ENCODE data around the gene SYTL5.

Gene SYTL5

GRCh38 chrX:37998586-37999262 lies 7.6 kb upstream of the SYTL5 start:
- no peak for TF ChIP-seq GATA3 (IDR thresholded peaks at IDR 0.05; ENCODE audit: low read depth, low read length)
- no peak for TF ChIP-seq GATA2 (IDR thresholded peaks at IDR 0.05; ENCODE audit: low read depth, low read length)

- no peak for TF ChIP-seq GATA2 (IDR thresholded peaks at IDR 0.05; ENCODE audit: low read depth, low read length)
- TF ChIP-seq GATA3 (IDR thresholded peaks at IDR 0.05; ENCODE audit: low read depth, low read length) = no peak
Observed at GRCh38 chrX:38000706-38001105, 5.6 kb upstream of the SYTL5 start.

- TF ChIP-seq GATA2 (IDR thresholded peaks at IDR 0.05; ENCODE audit: low read depth, low read length) (no peak), GATA3 (IDR thresholded peaks at IDR 0.05; ENCODE audit: low read depth, low read length) (no peak)
Observed at GRCh38 chrX:38004046-38004445, 2.3 kb upstream of the SYTL5 start.

- no peak for TF ChIP-seq GATA2 (IDR thresholded peaks at IDR 0.05; ENCODE audit: low read depth, low read length)
- TF ChIP-seq GATA3 (IDR thresholded peaks at IDR 0.05; ENCODE audit: low read depth, low read length) = no peak
Observed at GRCh38 chrX:38006778-38007177, 425 bp downstream of the SYTL5 start.

- TF ChIP-seq GATA3 (IDR thresholded peaks at IDR 0.05; ENCODE audit: low read depth, low read length) (no peak), GATA2 (IDR thresholded peaks at IDR 0.05; ENCODE audit: low read depth, low read length) (no peak)
Observed at GRCh38 chrX:38008658-38009057, 2.3 kb downstream of the SYTL5 start.

- TF ChIP-seq GATA2 (IDR thresholded peaks at IDR 0.05; ENCODE audit: low read depth, low read length) = no peak
- no peak for TF ChIP-seq GATA3 (IDR thresholded peaks at IDR 0.05; ENCODE audit: low read depth, low read length)
Observed at GRCh38 chrX:38009641-38010040, 3.3 kb downstream of the SYTL5 start.

- TF ChIP-seq GATA3 (IDR thresholded peaks at IDR 0.05; ENCODE audit: low read depth, low read length) (no peak), GATA2 (IDR thresholded peaks at IDR 0.05; ENCODE audit: low read depth, low read length) (no peak)
Observed at GRCh38 chrX:38018766-38019425, 12.5 kb downstream of the SYTL5 start.

GRCh38 chrX:38028300-38028699 lies 21.9 kb downstream of the SYTL5 start:
- TF ChIP-seq GATA3 (IDR thresholded peaks at IDR 0.05; ENCODE audit: low read depth, low read length) (no peak), GATA2 (IDR thresholded peaks at IDR 0.05; ENCODE audit: low read depth, low read length) (no peak)

- TF ChIP-seq GATA2 (IDR thresholded peaks at IDR 0.05; ENCODE audit: low read depth, low read length) (no peak), GATA3 (IDR thresholded peaks at IDR 0.05; ENCODE audit: low read depth, low read length) (no peak)
Observed at GRCh38 chrX:38036466-38036865, 30.1 kb downstream of the SYTL5 start.

GRCh38 chrX:38038501-38038900 lies 32.1 kb downstream of the SYTL5 start:
- TF ChIP-seq GATA2 (IDR thresholded peaks at IDR 0.05; ENCODE audit: low read depth, low read length) (no peak), GATA3 (IDR thresholded peaks at IDR 0.05; ENCODE audit: low read depth, low read length) (no peak)

- TF ChIP-seq GATA3 (IDR thresholded peaks at IDR 0.05; ENCODE audit: low read depth, low read length) = no peak
- no peak for TF ChIP-seq GATA2 (IDR thresholded peaks at IDR 0.05; ENCODE audit: low read depth, low read length)
Observed at GRCh38 chrX:38041237-38041636, 34.9 kb downstream of the SYTL5 start.

- no peak for TF ChIP-seq GATA2 (IDR thresholded peaks at IDR 0.05; ENCODE audit: low read depth, low read length)
- no peak for TF ChIP-seq GATA3 (IDR thresholded peaks at IDR 0.05; ENCODE audit: low read depth, low read length)
Observed at GRCh38 chrX:38044701-38045100, 38.3 kb downstream of the SYTL5 start.

GRCh38 chrX:38045538-38046096 lies 39.3 kb downstream of the SYTL5 start:
- no peak for TF ChIP-seq GATA2 (IDR thresholded peaks at IDR 0.05; ENCODE audit: low read depth, low read length)
- no peak for TF ChIP-seq GATA3 (IDR thresholded peaks at IDR 0.05; ENCODE audit: low read depth, low read length)

- TF ChIP-seq GATA3 (IDR thresholded peaks at IDR 0.05; ENCODE audit: low read depth, low read length) (no peak), GATA2 (IDR thresholded peaks at IDR 0.05; ENCODE audit: low read depth, low read length) (no peak)
Observed at GRCh38 chrX:38048886-38049285, 42.5 kb downstream of the SYTL5 start.

- TF ChIP-seq GATA2 (IDR thresholded peaks at IDR 0.05; ENCODE audit: low read depth, low read length) = no peak
- TF ChIP-seq GATA3 (IDR thresholded peaks at IDR 0.05; ENCODE audit: low read depth, low read length) = no peak
Observed at GRCh38 chrX:38050806-38051205, 44.5 kb downstream of the SYTL5 start.

Measured in SH-SY5Y (cell line).